Suprapubic skin (tissue), 4 donors: Measurements from ENCODE around the gene NCMAP. TPM values are rescaled to one million over a fixed set of nuclear protein-coding genes. Genes with fewer than 3 reads are reported as not detected.

Experiments used
- DNase-seq, 2 donors: peaks; one replicate each; pipeline ENCODE4 v3.0.0-alpha.2; 2019; ENCODE audit warnings: low spot score in 2 of 2
- H3K27ac ChIP-seq: fragments of 200-600 bp; sonication (generic); one replicate; pipeline ENCODE4 v1.5.1; 2019
- H3K27me3 ChIP-seq: fragments of 200-600 bp; sonication (generic); one replicate; pipeline ENCODE4 v1.5.1; 2019
- H3K36me3 ChIP-seq: fragments of 200-600 bp; sonication (generic); one replicate; pipeline ENCODE4 v1.5.1; 2019
- H3K4me1 ChIP-seq: fragments of 200-600 bp; sonication (generic); one replicate; pipeline ENCODE4 v1.5.1; 2019
- H3K4me3 ChIP-seq: fragments of 200-600 bp; sonication (generic); one replicate; pipeline ENCODE4 v1.5.1; 2019; ENCODE audit warnings: mild to moderate bottlenecking
- H3K9me3 ChIP-seq: fragments of 200-600 bp; sonication (generic); one replicate; pipeline ENCODE4 v1.5.1; 2019
- EP300 ChIP-seq: sonication (generic); formaldehyde crosslinking; IDR thresholded peaks from one replicate; pipeline ENCODE4 v1.6.1; 2017; ENCODE audit warnings: antibody characterized with exemption
- POLR2A ChIP-seq, 2 donors: fragments of 450-650 bp; IDR thresholded peaks; one replicate each; pipeline ENCODE4 v1.6.1; 2017; ENCODE audit warnings: antibody characterized with exemption in 2 of 2, mild to moderate bottlenecking in 2 of 2, moderate library complexity in 2 of 2
- POLR2AphosphoS5 ChIP-seq, 3 donors: sonication (generic); formaldehyde crosslinking; IDR thresholded peaks; one replicate each; pipeline ENCODE4 v1.6.1; 2017; ENCODE audit warnings: antibody characterized with exemption in 3 of 3
- WGBS: methylation state at CpG from one replicate; pipeline ENCODE4 v1.1.5; 2018; 5-methylcytosine and 5-hydroxymethylcytosine counted together
- total RNA-seq, 4 donors: library from RNA; depleted of rRNA; stranded (reverse); fragments of >200 nt; gene quantifications; one replicate each; pipeline ENCODE4 v1.1.0, GENCODE V29; 2016
- TF ChIP-seq, protein P1 (sequence below), 2 donors: fragments of 200-600 bp in 1 of 2; fragments of 450-650 bp in 1 of 2; sonication (generic) in 1 of 2; IDR thresholded peaks; one replicate each; pipeline ENCODE4 v1.5.1; 2016 to 2019; ENCODE audit warnings: antibody characterized with exemption in 2 of 2, mild to moderate bottlenecking in 1 of 2, moderate library complexity in 1 of 2

NCMAP gene
- total RNA-seq, 4 donors from 2014 or later, result 0.24 to 1.1 (median 0.34) TPM; not detected in 1

DNA sequence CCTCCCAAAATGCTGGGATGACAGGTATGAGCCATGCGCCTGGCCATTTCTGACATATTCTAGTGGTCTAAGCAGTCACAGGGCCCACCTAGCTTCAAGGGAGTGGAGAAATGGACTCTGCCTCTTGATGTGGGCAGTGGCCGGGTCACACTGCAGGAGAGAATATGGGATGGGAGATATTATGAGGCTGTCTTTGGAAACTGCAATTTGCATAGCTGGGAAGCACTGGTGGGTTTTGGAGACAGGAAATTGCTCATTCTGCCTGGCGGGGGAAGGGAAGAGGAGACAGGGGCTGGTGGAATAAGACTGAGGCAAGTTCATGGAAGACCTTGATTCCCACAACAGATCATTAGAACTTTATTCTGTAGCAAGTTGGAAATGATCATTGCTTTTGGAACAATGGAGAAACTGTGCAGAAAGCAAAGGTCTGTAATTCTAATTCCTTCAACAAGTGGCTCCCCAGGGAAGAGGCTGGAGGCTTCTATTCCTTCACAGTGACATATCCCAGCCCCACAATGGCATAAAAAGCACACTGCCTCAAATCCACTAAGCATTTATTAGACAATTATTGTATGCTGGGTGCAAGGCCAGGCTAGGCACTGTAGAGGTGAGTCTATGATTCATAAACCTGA is 10.5 kb downstream of the NCMAP start:
- Histone ChIP-seq H3K27me3 (no peaks in the 10 kb centered on the region), H3K4me3 (no peak overlapping the region), H3K27ac (no peak overlapping the region), H3K36me3 (no peaks in the 10 kb centered on the region), H3K9me3 (no peaks in the 10 kb centered on the region), H3K4me1 (peaks cover 7% of the 10 kb centered on the region)
- TF ChIP-seq POLR2AphosphoS5 (IDR thresholded peaks at IDR 0.05), result no peak
- TF ChIP-seq POLR2A (IDR thresholded peaks at IDR 0.05), result no peak
- TF ChIP-seq, protein P1, sequence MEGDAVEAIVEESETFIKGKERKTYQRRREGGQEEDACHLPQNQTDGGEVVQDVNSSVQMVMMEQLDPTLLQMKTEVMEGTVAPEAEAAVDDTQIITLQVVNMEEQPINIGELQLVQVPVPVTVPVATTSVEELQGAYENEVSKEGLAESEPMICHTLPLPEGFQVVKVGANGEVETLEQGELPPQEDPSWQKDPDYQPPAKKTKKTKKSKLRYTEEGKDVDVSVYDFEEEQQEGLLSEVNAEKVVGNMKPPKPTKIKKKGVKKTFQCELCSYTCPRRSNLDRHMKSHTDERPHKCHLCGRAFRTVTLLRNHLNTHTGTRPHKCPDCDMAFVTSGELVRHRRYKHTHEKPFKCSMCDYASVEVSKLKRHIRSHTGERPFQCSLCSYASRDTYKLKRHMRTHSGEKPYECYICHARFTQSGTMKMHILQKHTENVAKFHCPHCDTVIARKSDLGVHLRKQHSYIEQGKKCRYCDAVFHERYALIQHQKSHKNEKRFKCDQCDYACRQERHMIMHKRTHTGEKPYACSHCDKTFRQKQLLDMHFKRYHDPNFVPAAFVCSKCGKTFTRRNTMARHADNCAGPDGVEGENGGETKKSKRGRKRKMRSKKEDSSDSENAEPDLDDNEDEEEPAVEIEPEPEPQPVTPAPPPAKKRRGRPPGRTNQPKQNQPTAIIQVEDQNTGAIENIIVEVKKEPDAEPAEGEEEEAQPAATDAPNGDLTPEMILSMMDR (IDR thresholded peaks at IDR 0.05), result no peak
- no peak for TF ChIP-seq EP300
- no peak for DNase-seq
- 89% methylated on average over 3 of the region's 3 CpGs for WGBS

- Histone ChIP-seq H3K4me3 (no peak overlapping the region), H3K27ac (no peak overlapping the region), H3K36me3 (no peaks in the 10 kb centered on the region), H3K4me1 (peaks cover 7% of the 10 kb centered on the region), H3K27me3 (no peaks in the 10 kb centered on the region), H3K9me3 (no peaks in the 10 kb centered on the region)
- WGBS, result 41% methylated on average over 17 of the region's 17 CpGs
- no peak for DNase-seq
- no peak for TF ChIP-seq POLR2AphosphoS5 (IDR thresholded peaks at IDR 0.05)
- TF ChIP-seq EP300, result no peak
- TF ChIP-seq, protein P1 (IDR thresholded peaks at IDR 0.05), result no peak
- TF ChIP-seq POLR2A (IDR thresholded peaks at IDR 0.05), result no peak
Measured at GRCh38 chr1:24567792-24568388, 12.0 kb downstream of the NCMAP start.

GRCh38 chr1:24568475-24568874 is 12.6 kb downstream of the NCMAP start:
- Histone ChIP-seq H3K27me3 (no peaks in the 10 kb centered on the region), H3K9me3 (no peaks in the 10 kb centered on the region), H3K27ac (no peak overlapping the region), H3K36me3 (no peaks in the 10 kb centered on the region), H3K4me3 (no peak overlapping the region), H3K4me1 (peaks cover 7% of the 10 kb centered on the region)
- 95% methylated on average over 2 of the region's 2 CpGs for WGBS
- DNase-seq, result no peak
- no peak for TF ChIP-seq POLR2AphosphoS5 (IDR thresholded peaks at IDR 0.05)
- TF ChIP-seq POLR2A (IDR thresholded peaks at IDR 0.05), result no peak
- no peak for TF ChIP-seq EP300
- TF ChIP-seq, protein P1 (IDR thresholded peaks at IDR 0.05), result no peak

DNA sequence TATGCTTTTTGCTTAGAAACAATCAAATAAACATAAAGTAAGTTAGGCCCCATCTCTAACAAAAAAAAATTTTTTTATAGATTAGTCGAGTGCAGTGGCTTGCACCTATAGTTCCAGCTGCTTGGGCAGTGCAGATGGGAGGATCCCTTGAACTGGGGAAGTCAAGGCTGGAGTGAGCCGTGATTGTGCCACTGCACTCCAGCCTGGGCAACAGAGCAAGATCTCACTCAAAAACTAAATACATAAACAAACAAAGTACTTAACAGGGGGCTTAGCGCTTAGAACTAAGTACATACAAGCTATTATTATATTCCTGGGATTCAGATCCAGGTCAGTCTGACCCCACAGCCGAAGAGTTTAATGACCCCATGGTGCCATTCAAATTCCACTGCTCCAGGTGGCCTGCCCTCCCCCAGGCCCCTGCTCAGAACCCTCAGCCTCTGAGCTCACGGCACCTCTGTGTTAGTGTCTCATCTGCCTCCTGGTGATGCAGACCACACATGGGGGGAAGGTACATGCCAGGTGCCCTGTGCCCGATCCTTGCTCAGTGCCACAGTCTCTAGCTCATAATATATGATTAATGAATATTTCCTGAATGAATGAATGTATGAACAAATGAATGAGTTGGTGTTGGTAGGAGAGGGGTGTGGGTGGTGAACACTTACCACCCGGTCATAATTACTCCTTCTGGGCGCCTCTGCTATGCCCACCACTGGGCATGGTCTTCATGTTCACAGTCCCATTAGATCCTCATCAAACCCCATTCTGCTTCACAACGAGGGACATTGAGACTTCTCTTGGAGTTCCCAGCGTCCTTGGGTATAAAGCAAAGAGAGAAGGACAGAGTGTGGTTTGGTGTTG is 14.6 kb downstream of the NCMAP start:
- Histone ChIP-seq H3K9me3 (no peaks in the 10 kb centered on the region), H3K36me3 (no peaks in the 10 kb centered on the region), H3K4me3 (no peak overlapping the region), H3K4me1 (peaks cover 7% of the 10 kb centered on the region), H3K27ac (no peak overlapping the region), H3K27me3 (no peaks in the 10 kb centered on the region)
- DNase-seq, result no peak
- 80% methylated on average over 10 of the region's 10 CpGs for WGBS
- TF ChIP-seq, protein P1 (IDR thresholded peaks at IDR 0.05), result no peak
- TF ChIP-seq POLR2A (IDR thresholded peaks at IDR 0.05) (no peak), POLR2AphosphoS5 (IDR thresholded peaks at IDR 0.05) (no peak), EP300 (no peak)

DNA sequence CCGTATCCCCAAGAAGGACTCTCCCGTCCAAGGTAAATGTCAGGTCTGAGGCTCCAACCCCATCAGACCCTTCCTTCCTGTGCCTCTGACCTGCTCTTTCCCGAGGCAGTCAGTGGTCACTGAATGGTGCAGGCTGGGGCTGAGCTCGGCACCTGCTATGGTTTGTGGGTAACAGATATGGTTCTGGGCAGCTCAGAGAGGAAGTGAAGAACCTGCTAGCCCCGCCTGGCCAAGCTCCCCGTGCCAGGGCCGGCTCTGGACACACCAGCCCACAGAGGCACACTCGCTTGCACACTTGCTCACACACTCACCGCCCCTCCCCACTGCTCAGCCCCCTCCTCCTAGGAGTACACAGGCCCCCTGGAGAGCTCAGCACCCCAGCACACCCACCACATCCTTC is 16.4 kb downstream of the NCMAP start:
- TF ChIP-seq POLR2A (IDR thresholded peaks at IDR 0.05) (no peak), EP300 (no peak), POLR2AphosphoS5 (IDR thresholded peaks at IDR 0.05) (no peak)
- TF ChIP-seq, protein P1 (IDR thresholded peaks at IDR 0.05), result no peak
- Histone ChIP-seq H3K36me3 (no peaks in the 10 kb centered on the region), H3K27me3 (no peaks in the 10 kb centered on the region), H3K27ac (no peak overlapping the region), H3K4me1 (peaks cover 7% of the 10 kb centered on the region), H3K9me3 (no peaks in the 10 kb centered on the region), H3K4me3 (no peak overlapping the region)
- no peak for DNase-seq
- 65% methylated on average over 7 of the region's 9 CpGs for WGBS
